Testis (tissue), 2 donors: ENCODE measurements around the gene RNF31.

Experiments used
- CTCF ChIP-seq, 3 experiments: fragments of 450-650 bp in 2 of 3; fragments of 200-600 bp in 1 of 3; sonication (generic) in 1 of 3; IDR thresholded peaks; one replicate each; pipeline ENCODE4 v1.5.1; 2016 to 2019; ENCODE audit warnings: antibody characterized with exemption in 3 of 3, mild to moderate bottlenecking in 2 of 3, moderate library complexity in 1 of 3
- POLR2A ChIP-seq: fragments of 450-650 bp; IDR thresholded peaks from one replicate; pipeline ENCODE4 v1.6.1; 2017; ENCODE audit warnings: antibody characterized with exemption, mild to moderate bottlenecking, moderate library complexity

- no peak for TF ChIP-seq CTCF (IDR thresholded peaks at IDR 0.05)
- TF ChIP-seq POLR2A: no peak
Measured at GRCh38 chr14:24198814-24199524, 51.7 kb downstream of the RNF31 start.
